K562 (cell line): ENCODE data around the gene LRP1. TPM values are rescaled to one million over a fixed set of nuclear protein-coding genes. Genes with fewer than 3 reads are reported as not detected.
A peak's percentile ranks its signal among the peaks of the same experiment; 100 is the strongest.

ENCODE experiments used
- BCLAF1 ChIP-seq, 2 experiments: fragments of 450-650 bp in 1 of 2; IDR thresholded peaks; 2 replicates each; pipeline ENCODE4 v1.6.1; 2011 to 2017; ENCODE audit warnings: low read depth in 2 of 2, antibody characterized with exemption in 1 of 2, borderline replicate concordance in 1 of 2, low read length in 1 of 2, mild to moderate bottlenecking in 1 of 2, mixed read lengths in 1 of 2; ENCODE audit not compliant: control insufficient read depth in 1 of 2
- CEBPG ChIP-seq, 3 experiments: fragments of 200-800 bp in 1 of 3; sonication (Bioruptor generic) in 1 of 3; sonication (generic) in 1 of 3; formaldehyde crosslinking in 1 of 3; IDR thresholded peaks in 2 of 3; conservative IDR thresholded peaks in 1 of 3; 2 replicates each; pipeline versions ENCODE4 v1.6.1 to v1.8.0; 2016 to 2022; ENCODE audit warnings: missing compliant biosample characterization in 2 of 3, missing genetic modification characterization in 2 of 3, mild to moderate bottlenecking in 1 of 3, missing genetic modification reagents in 1 of 3
- CEBPZ ChIP-seq: fragments of 150-350 bp; IDR thresholded peaks from 2 replicates; pipeline ENCODE4 v1.6.1; 2014; ENCODE audit warnings: low read depth, mild to moderate bottlenecking, low read length, borderline replicate concordance
- HDAC2 ChIP-seq: fragments of 450-650 bp; IDR thresholded peaks from 2 replicates; pipeline ENCODE4 v1.6.1; 2016; ENCODE audit warnings: mild to moderate bottlenecking
- ILF3 ChIP-seq: fragments of 450-650 bp; IDR thresholded peaks from 2 replicates; pipeline ENCODE4 v1.6.1; 2018; ENCODE audit warnings: antibody characterized with exemption, mild to moderate bottlenecking, moderate library complexity, borderline replicate concordance
- PHF21A ChIP-seq: fragments of 450-650 bp; IDR thresholded peaks from 2 replicates; pipeline ENCODE4 v1.6.1; 2017; ENCODE audit warnings: low read depth, borderline replicate concordance
- SIN3A ChIP-seq, 2 experiments: fragments of 150-350 bp in 1 of 2; IDR thresholded peaks; 2 replicates each; pipeline ENCODE4 v1.6.1; 2011 to 2016; ENCODE audit warnings: borderline replicate concordance in 2 of 2, low read depth in 2 of 2, low read length in 2 of 2, mild to moderate bottlenecking in 2 of 2, moderate library complexity in 2 of 2; ENCODE audit not compliant: control insufficient read depth in 1 of 2
- SMAD4 ChIP-seq: fragments of 250-450 bp; sonication (Bioruptor Pico); conservative IDR thresholded peaks from 2 replicates; pipeline ENCODE4 v1.8.0; 2021; ENCODE audit warnings: inconsistent platforms, mild to moderate bottlenecking, moderate library complexity
- TEAD2 ChIP-seq: fragments of 450-650 bp; IDR thresholded peaks from 2 replicates; pipeline ENCODE4 v1.6.1; 2016; ENCODE audit warnings: missing genetic modification characterization, control low read depth, missing compliant biosample characterization
- TRIM25 ChIP-seq: fragments of 450-650 bp; IDR thresholded peaks from 2 replicates; pipeline ENCODE4 v1.7.0; 2016; ENCODE audit warnings: borderline replicate concordance
- ZBTB1 ChIP-seq: sonication (generic); formaldehyde crosslinking; IDR thresholded peaks from 2 replicates; pipeline ENCODE4 v1.8.1; 2023; ENCODE audit warnings: missing genetic modification reagents, low read depth, mild to moderate bottlenecking, borderline replicate concordance
- ZFPM2 ChIP-seq: fragments of 250-450 bp; sonication (Bioruptor Pico); IDR thresholded peaks from 2 replicates; pipeline ENCODE4 v1.5.1; 2022; ENCODE audit warnings: mild to moderate bottlenecking
- ZFX ChIP-seq: sonication (generic); formaldehyde crosslinking; IDR thresholded peaks from 2 replicates; pipeline ENCODE4 v1.8.0; 2022; ENCODE audit warnings: mild to moderate bottlenecking, missing genetic modification reagents, moderate library complexity
- ZKSCAN8 ChIP-seq: fragments of 200-800 bp; sonication (Bioruptor generic); IDR thresholded peaks from 2 replicates; pipeline ENCODE4 v1.6.1; 2016; ENCODE audit warnings: missing genetic modification characterization, missing compliant biosample characterization
- ZNF589 ChIP-seq: fragments of 200-800 bp; sonication (Bioruptor generic); IDR thresholded peaks from 2 replicates; pipeline ENCODE4 v1.6.1; 2016; ENCODE audit warnings: low read depth, missing genetic modification characterization, missing compliant biosample characterization
- polyA plus RNA-seq, 8 experiments: library from polyadenylated mRNA; depleted of rRNA in 4 of 8; stranded (reverse) in 5 of 8; unstranded in 3 of 8; fragments of >200 nt; fragmentation: Nextera tagmentation in 2 of 8; fragmentation: Illumina TruSeq in 1 of 8; extraction: Ambion mirVana in 2 of 8; extraction: Trizol in 1 of 8; gene quantifications; 2 replicates each; pipeline versions ENCODE4 v1.2.1 to v1.2.3, GENCODE V29; 2011 to 2014; ENCODE audit warnings: inconsistent platforms in 1 of 8, missing spikeins in 1 of 8
- total RNA-seq, 7 experiments: library from RNA; depleted of rRNA in 6 of 7; stranded (reverse); fragments of >200 nt in 6 of 7; fragmentation: Illumina TruSeq in 2 of 7; extraction: Trizol in 2 of 7; gene quantifications; 2 replicates each; pipeline versions ENCODE4 v1.2.1 to v1.2.3, GENCODE V29; 2011 to 2021; ENCODE audit warnings: low replicate concordance in 1 of 7
- TF ChIP-seq, protein P1 (sequence below): sonication (generic); formaldehyde crosslinking; IDR thresholded peaks from 2 replicates; pipeline ENCODE4 v1.5.0; 2020; ENCODE audit warnings: missing genetic modification reagents

The LRP1 gene
- total and polyA plus RNA-seq, 9 of the 15 experiments (the other 6 are each of a cell fraction or from before 2014, with no cell fraction given), result 0.04 to 0.64 (median 0.19) TPM; not detected in 2

- no peak for TF ChIP-seq CEBPZ
- no peak for TF ChIP-seq ZFPM2 (CRISPR knock-in tag)
- no peak for TF ChIP-seq TEAD2 (tag)
- TF ChIP-seq ZNF589 (CRISPR knock-in tag), result 0 out of 2 replicates have a peak, but pooled peaks have one; percentile 55
- peak; percentile 74 for TF ChIP-seq SMAD4
- TF ChIP-seq, protein P1, sequence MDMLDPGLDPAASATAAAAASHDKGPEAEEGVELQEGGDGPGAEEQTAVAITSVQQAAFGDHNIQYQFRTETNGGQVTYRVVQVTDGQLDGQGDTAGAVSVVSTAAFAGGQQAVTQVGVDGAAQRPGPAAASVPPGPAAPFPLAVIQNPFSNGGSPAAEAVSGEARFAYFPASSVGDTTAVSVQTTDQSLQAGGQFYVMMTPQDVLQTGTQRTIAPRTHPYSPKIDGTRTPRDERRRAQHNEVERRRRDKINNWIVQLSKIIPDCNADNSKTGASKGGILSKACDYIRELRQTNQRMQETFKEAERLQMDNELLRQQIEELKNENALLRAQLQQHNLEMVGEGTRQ (CRISPR knock-in tag), result no peak
- no peak for TF ChIP-seq TRIM25
- TF ChIP-seq ZFX (CRISPR knock-in tag), result no peak
- peak; percentile 58; the same call in 1 of the 2 replicates for TF ChIP-seq HDAC2
- TF ChIP-seq BCLAF1 (IDR thresholded peaks at IDR 0.05; ENCODE audit: borderline replicate concordance in 1 of 2, control insufficient read depth in 1 of 2, low read depth in 2 of 2, low read length in 1 of 2), result no peak
- no peak for TF ChIP-seq ILF3
- TF ChIP-seq PHF21A, result no peak
- TF ChIP-seq ZKSCAN8, result no peak
- no peak for TF ChIP-seq ZBTB1 (CRISPR knock-in tag)
- TF ChIP-seq SIN3A (IDR thresholded peaks at IDR 0.05; ENCODE audit: borderline replicate concordance in 2 of 2, control insufficient read depth in 1 of 2, low read depth in 2 of 2, low read length in 2 of 2), result no peak
- no peak for TF ChIP-seq CEBPG (CRISPR knock-in tag; IDR thresholded peaks at IDR 0.05)
- no peak for TF ChIP-seq CEBPG (tag; conservative IDR thresholded peaks at IDR 0.05 in 1 of 2, IDR thresholded peaks at IDR 0.05 in 1 of 2)
Measured at GRCh38 chr12:57085999-57086492, 42.2 kb upstream of the LRP1 start (continued).
